Activated T-helper 17 cell treated with anti-CD3 and anti-CD28 coated beads, Interleukin-2, amount 50 U/mL, for 72 hours (primary cell): ENCODE measurements around the gene ABTB1. TPM values are rescaled to one million over a fixed set of nuclear protein-coding genes. Genes with fewer than 3 reads are reported as not detected.

Source experiments
- ATAC-seq: fragments of 150-1000 bp; cut with Tn5 transposase; replicated peaks from 2 replicates; pipeline ENCODE4 v1.10.0; 2021; ENCODE audit warnings: mild to moderate bottlenecking, moderate library complexity
- H3K27ac Mint-ChIP-seq: one replicate; pipeline ENCODE4 v1.8.0; 2022; ENCODE audit warnings: mixed read lengths
- H3K27me3 Mint-ChIP-seq: one replicate; pipeline ENCODE4 v1.8.0; 2022; ENCODE audit warnings: mixed read lengths
- H3K36me3 Mint-ChIP-seq: one replicate; pipeline ENCODE4 v1.8.0; 2022; ENCODE audit warnings: low read depth, mild to moderate bottlenecking, mixed read lengths
- H3K4me1 Mint-ChIP-seq: one replicate; pipeline ENCODE4 v1.8.0; 2022; ENCODE audit warnings: mixed read lengths
- H3K4me3 Mint-ChIP-seq: one replicate; pipeline ENCODE4 v1.8.0; 2022; ENCODE audit warnings: mild to moderate bottlenecking, mixed read lengths
- H3K9me3 Mint-ChIP-seq: one replicate; pipeline ENCODE4 v1.8.0; 2022; ENCODE audit warnings: mixed read lengths
- total RNA-seq, 2 donors: library from RNA; stranded (reverse); gene quantifications; one replicate each; pipeline ENCODE4 v1.2.3, GENCODE V29; 2022

Gene ABTB1
- total RNA-seq, 2 donors from 2014 or later = 16.1 to 23.6 TPM

GRCh38 chr3:127708837-127709236, 36.1 kb downstream of the ABTB1 start:
- Mint-ChIP-seq H3K27me3 (no peaks in the 10 kb centered on the region), H3K9me3 (no peaks in the 10 kb centered on the region), H3K4me3 (no peak overlapping the region), H3K27ac (no peak overlapping the region), H3K36me3 (no peaks in the 10 kb centered on the region), H3K4me1 (no peaks in the 10 kb centered on the region)
- no peak for ATAC-seq

GRCh38 chr3:127709320-127710060, 36.7 kb downstream of the ABTB1 start:
- Mint-ChIP-seq H3K27me3 (no peaks in the 10 kb centered on the region), H3K4me3 (no peak overlapping the region), H3K36me3 (no peaks in the 10 kb centered on the region), H3K4me1 (no peaks in the 10 kb centered on the region), H3K27ac (no peak overlapping the region), H3K9me3 (no peaks in the 10 kb centered on the region)
- no peak for ATAC-seq

GRCh38 chr3:127710155-127710941, 37.6 kb downstream of the ABTB1 start:
- no peaks in the 10 kb centered on the region for H3K9me3 Mint-ChIP-seq
- H3K27me3 Mint-ChIP-seq = no peaks in the 10 kb centered on the region
- ATAC-seq = no peak
- H3K4me3 Mint-ChIP-seq = no peak overlapping the region
- H3K27ac Mint-ChIP-seq = no peak overlapping the region
- no peaks in the 10 kb centered on the region for H3K4me1 Mint-ChIP-seq
- no peaks in the 10 kb centered on the region for H3K36me3 Mint-ChIP-seq

DNA sequence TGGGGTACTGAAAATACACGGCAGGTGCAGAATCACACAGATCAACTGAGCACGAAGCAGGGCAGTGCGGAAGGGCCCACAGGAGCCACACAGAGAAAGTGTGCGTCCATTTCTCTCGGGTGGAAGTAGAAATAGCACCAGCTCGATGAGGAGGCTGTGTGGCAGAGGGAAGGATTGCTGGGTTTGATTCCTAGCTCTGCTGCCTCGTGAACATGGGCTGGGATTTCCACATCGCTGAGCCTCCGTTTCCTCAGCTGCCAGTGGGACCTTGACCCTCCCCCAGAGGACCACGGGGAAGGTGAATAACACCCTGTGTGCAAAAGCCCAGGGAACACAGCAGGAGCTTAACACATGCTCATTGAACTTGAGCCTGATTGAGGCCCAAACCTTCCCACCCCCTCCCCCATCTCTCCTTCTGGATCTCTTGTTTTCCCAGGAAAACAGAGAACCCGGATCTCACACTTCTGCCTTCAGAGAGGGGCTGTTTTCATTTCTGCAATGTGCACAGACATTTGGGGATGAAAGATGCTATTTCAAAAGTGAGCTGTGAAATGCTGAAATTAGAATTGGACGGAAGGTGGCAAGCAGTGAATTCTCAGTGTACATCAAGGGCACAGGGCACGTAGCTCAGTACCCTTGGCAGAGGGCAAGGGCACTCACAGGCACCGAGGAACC, 38.4 kb downstream of the ABTB1 start:
- no peak overlapping the region for H3K4me3 Mint-ChIP-seq
- no peaks in the 10 kb centered on the region for H3K4me1 Mint-ChIP-seq
- no peaks in the 10 kb centered on the region for H3K27me3 Mint-ChIP-seq
- H3K9me3 Mint-ChIP-seq = no peaks in the 10 kb centered on the region
- no peak for ATAC-seq
- no peak overlapping the region for H3K27ac Mint-ChIP-seq
- H3K36me3 Mint-ChIP-seq = no peaks in the 10 kb centered on the region

- no peaks in the 10 kb centered on the region for H3K9me3 Mint-ChIP-seq
- no peak overlapping the region for H3K4me3 Mint-ChIP-seq
- no peak for ATAC-seq
- H3K36me3 Mint-ChIP-seq = no peaks in the 10 kb centered on the region
- H3K27ac Mint-ChIP-seq = no peak overlapping the region
- no peaks in the 10 kb centered on the region for H3K4me1 Mint-ChIP-seq
- H3K27me3 Mint-ChIP-seq = no peaks in the 10 kb centered on the region
Measured at GRCh38 chr3:127711896-127712295, 39.1 kb downstream of the ABTB1 start.

DNA sequence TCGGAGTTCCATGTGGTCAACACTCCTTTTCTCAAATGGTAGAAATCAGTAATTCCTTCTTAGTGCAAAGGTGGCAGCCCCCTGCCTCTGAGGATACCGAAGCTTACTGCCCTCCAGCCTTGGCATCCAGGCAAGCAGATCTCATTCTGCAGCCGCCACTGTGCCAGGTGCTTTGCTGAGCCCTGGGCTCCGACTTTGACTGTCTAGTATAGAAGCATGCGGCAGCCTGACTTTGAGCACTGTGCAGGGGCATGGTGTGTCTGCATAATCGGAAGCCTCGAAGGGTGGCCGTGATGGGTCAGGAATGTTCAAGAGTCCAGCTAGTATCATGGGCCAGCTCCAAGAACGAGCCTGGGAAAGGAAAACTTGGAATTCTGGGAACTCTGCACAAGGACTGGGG, 39.7 kb downstream of the ABTB1 start:
- H3K9me3 Mint-ChIP-seq = no peaks in the 10 kb centered on the region
- no peak overlapping the region for H3K27ac Mint-ChIP-seq
- H3K4me1 Mint-ChIP-seq = no peaks in the 10 kb centered on the region
- no peaks in the 10 kb centered on the region for H3K27me3 Mint-ChIP-seq
- no peak for ATAC-seq
- H3K36me3 Mint-ChIP-seq = no peaks in the 10 kb centered on the region
- no peak overlapping the region for H3K4me3 Mint-ChIP-seq

GRCh38 chr3:127712881-127713771, 40.4 kb downstream of the ABTB1 start:
- Mint-ChIP-seq H3K4me1 (no peaks in the 10 kb centered on the region), H3K27me3 (no peaks in the 10 kb centered on the region), H3K9me3 (no peaks in the 10 kb centered on the region), H3K4me3 (no peak overlapping the region), H3K36me3 (no peaks in the 10 kb centered on the region), H3K27ac (no peak overlapping the region)
- ATAC-seq = no peak

DNA sequence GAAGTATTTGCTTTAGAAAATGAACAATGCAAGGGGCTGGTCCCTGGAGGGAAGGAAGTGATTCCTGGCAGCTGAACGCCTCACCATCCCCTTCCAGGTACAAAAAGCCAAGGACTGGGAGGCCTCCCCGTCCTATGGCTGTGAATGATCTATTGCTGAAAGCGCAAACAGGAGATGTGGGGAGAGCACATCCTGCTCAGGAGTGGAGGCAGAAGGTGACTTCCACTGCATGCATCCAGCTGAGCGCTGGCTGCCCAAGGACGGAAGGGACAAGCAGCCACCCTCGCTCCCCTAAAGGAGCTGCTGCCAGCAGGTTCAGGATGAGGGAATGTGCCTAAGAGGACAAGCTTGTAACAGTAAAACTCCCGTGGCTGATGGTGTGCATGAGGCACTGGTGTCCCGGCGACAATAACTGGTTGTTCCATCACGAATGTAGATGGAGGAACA, 41.4 kb downstream of the ABTB1 start:
- H3K36me3 Mint-ChIP-seq = no peaks in the 10 kb centered on the region
- no peaks in the 10 kb centered on the region for H3K9me3 Mint-ChIP-seq
- H3K27ac Mint-ChIP-seq = no peak overlapping the region
- ATAC-seq = no peak
- no peaks in the 10 kb centered on the region for H3K27me3 Mint-ChIP-seq
- no peaks in the 10 kb centered on the region for H3K4me1 Mint-ChIP-seq
- no peak overlapping the region for H3K4me3 Mint-ChIP-seq

DNA sequence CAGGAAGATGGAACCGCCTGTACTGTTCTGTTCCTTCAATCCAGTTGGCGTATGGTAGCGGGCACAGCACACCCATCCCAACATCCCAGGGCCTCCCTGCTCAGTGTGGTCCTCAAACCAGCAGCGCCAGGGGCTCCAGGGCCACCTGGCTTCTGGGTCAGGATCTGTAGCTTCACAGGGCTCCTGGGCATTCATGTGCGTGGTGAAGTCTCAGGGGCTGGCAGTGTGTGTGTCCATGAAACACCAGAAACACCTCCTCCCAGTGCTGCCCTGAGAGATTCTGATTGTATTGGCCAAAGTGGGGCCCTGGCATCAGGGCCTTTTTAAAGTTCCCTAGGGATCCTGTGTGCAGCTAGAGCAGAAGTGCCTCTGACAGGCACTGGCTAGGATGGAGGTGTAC, 42.1 kb downstream of the ABTB1 start:
- Mint-ChIP-seq H3K36me3 (no peaks in the 10 kb centered on the region), H3K4me3 (no peak overlapping the region), H3K27me3 (no peaks in the 10 kb centered on the region), H3K4me1 (no peaks in the 10 kb centered on the region), H3K27ac (no peak overlapping the region), H3K9me3 (no peaks in the 10 kb centered on the region)
- no peak for ATAC-seq

DNA sequence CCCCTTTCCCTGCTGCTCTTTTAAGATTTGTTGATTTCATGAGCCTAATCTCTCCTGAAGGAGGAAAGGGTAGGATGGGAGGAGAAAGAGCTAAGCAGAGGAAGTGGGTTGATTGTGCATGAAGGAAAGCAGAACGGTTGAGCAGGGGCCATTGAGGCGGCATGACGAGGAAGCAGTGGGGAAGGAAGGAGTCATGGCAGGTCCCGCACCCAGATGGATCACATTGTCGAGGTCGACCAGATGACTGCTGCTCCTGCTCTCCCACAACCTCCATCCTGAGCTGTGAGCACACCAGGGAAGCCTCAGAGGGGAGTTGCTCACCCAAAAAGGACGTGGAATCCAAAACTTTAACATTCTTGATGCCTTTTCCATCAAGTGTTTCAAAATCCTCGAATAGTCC, 42.8 kb downstream of the ABTB1 start:
- no peaks in the 10 kb centered on the region for H3K27me3 Mint-ChIP-seq

GRCh38 chr3:127716384-127716783, 43.6 kb downstream of the ABTB1 start:
- H3K4me3 Mint-ChIP-seq = no peak overlapping the region
- H3K27me3 Mint-ChIP-seq = no peaks in the 10 kb centered on the region
- no peaks in the 10 kb centered on the region for H3K4me1 Mint-ChIP-seq
- H3K9me3 Mint-ChIP-seq = no peaks in the 10 kb centered on the region
- H3K27ac Mint-ChIP-seq = no peak overlapping the region
- H3K36me3 Mint-ChIP-seq = no peaks in the 10 kb centered on the region
- ATAC-seq = no peak

More for the DNA sequence above, 42.8 kb downstream of the ABTB1 start:
- no peak overlapping the region for H3K4me3 Mint-ChIP-seq
- no peak for ATAC-seq
- no peaks in the 10 kb centered on the region for H3K4me1 Mint-ChIP-seq
- H3K36me3 Mint-ChIP-seq = no peaks in the 10 kb centered on the region
- no peaks in the 10 kb centered on the region for H3K9me3 Mint-ChIP-seq
- H3K27ac Mint-ChIP-seq = no peak overlapping the region

GRCh38 chr3:127717357-127718244, 44.8 kb downstream of the ABTB1 start:
- no peak for ATAC-seq
- Mint-ChIP-seq H3K36me3 (no peaks in the 10 kb centered on the region), H3K27me3 (no peaks in the 10 kb centered on the region), H3K4me1 (no peaks in the 10 kb centered on the region), H3K4me3 (no peak overlapping the region), H3K9me3 (no peaks in the 10 kb centered on the region), H3K27ac (no peak overlapping the region)

DNA sequence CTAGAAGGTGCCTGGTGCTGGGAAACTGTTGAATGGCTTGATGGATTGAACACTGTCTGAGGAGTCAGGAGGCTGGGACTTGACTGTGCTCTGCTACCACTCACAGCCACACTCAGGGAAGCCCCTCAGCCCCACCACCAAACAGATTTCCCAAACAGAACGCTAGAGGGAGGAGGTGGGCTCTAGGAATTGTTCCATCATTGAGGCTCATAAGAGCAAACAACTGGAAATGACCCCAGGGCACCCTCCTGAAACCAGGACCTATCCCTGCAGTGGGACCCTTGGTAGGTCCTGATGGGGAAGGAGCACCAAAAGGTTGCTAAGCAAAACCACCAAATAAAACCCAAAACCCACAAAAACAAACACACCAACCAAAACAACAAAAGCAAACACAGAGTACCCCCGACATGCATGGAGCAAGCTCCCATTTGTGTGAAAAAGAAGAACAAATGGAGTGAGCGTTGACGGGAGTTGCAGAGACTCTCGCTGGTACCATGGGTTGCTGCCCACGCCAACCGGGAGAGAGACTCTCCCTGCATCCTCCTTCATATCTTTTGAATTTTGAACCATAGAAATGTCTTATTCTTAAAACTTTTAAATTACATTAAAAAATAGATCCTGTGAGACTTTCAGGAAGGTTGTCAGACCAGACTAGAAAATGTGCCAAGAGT, 45.6 kb downstream of the ABTB1 start:
- Mint-ChIP-seq H3K4me1 (no peaks in the 10 kb centered on the region), H3K36me3 (no peaks in the 10 kb centered on the region), H3K27me3 (no peaks in the 10 kb centered on the region), H3K27ac (no peak overlapping the region), H3K9me3 (no peaks in the 10 kb centered on the region), H3K4me3 (no peak overlapping the region)
- ATAC-seq = no peak
